RWPE1 (cell line): ENCODE data around the gene HSFX3.
"Not testable (repeated sequence)": the region's sequence is repeated elsewhere in the genome, so short reads cannot be mapped to it uniquely, and the experiment has no call there.

Experiments
- CTCF ChIA-PET: fragments of 350-600 bp; sonication (Branson Sonifier 250); formaldehyde crosslinking; extraction: SDS; loops from one replicate; lab custom pipeline; 2021; lab: Yijun Ruan, JAX
- POLR2A ChIA-PET: fragments of 400-600 bp; formaldehyde crosslinking; extraction: SDS; loops from one replicate; lab custom pipeline; 2020; ENCODE audit warnings: antibody characterized with exemption; ENCODE audit not compliant: low non-redundant PET; lab: Yijun Ruan, JAX
- DNase-seq: peaks from one replicate; pipeline ENCODE4 v3.0.0; 2012; ENCODE audit warnings: low spot score
- H3K27ac ChIP-seq: fragments of 450-650 bp; 2 replicates; pipeline ENCODE4 v1.5.1; 2017
- CTCF ChIP-seq: fragments of 450-650 bp; conservative IDR thresholded peaks from 2 replicates; pipeline ENCODE4 v1.5.1; 2017; ENCODE audit warnings: low read depth, mild to moderate bottlenecking

The HSFX3 gene

GRCh38 chrX:149504226-149504914, 45.4 kb downstream of the HSFX3 start:
- POLR2A ChIA-PET: interaction anchor here (1.3 kb wide), 1 partner anchor 35 kb away, joined by 5 read pairs; no protein-coding TSS in a partner anchor
- peak overlapping the region; percentile 56 for H3K27ac ChIP-seq
- TF ChIP-seq CTCF: no peak
- DNase-seq: no peak
- CTCF ChIA-PET: no interaction called here

GRCh38 chrX:149503446-149503845, 46.3 kb downstream of the HSFX3 start:
- CTCF ChIA-PET, POLR2A ChIA-PET, DNase-seq, H3K27ac ChIP-seq: not testable (repeated sequence)

GRCh38 chrX:149502923-149503322, 46.8 kb downstream of the HSFX3 start:
- DNase-seq, H3K27ac ChIP-seq, CTCF ChIA-PET, POLR2A ChIA-PET: not testable (repeated sequence)

- TF ChIP-seq CTCF: no peak
- ChIA-PET POLR2A (no interaction called here), CTCF (interaction anchor here (0.6 kb wide), 1 partner anchor 15 kb away, joined by 3 read pairs; no protein-coding TSS in a partner anchor)
- no peak for DNase-seq
- no peak overlapping the region for H3K27ac ChIP-seq
These were observed 50.0 kb downstream of the HSFX3 start for GRCh38 chrX:149499766-149500165.

- DNase-seq: no peak
- TF ChIP-seq CTCF: no peak
- CTCF ChIA-PET: no interaction called here
- POLR2A ChIA-PET: no interaction called here
- no peak overlapping the region for H3K27ac ChIP-seq
These were observed 51.0 kb downstream of the HSFX3 start for GRCh38 chrX:149498767-149499166.
